GM23338 (cell line): ENCODE data around the gene ACTR2. TPM values are rescaled to one million over a fixed set of nuclear protein-coding genes. Genes with fewer than 3 reads are reported as not detected.

Experiments
- ATAC-seq: fragments of 200-7000 bp; cut with Tn5 transposase; 3 replicates; pipeline ENCODE4 v1.9.1; 2020
- DNase-seq: peaks from one replicate; pipeline ENCODE4 v3.0.0-alpha.2; 2015; ENCODE audit warnings: low spot score
- H2AFZ ChIP-seq: fragments of 200-600 bp; sonication (generic); 2 replicates; pipeline ENCODE4 v1.8.0; 2016; ENCODE audit warnings: antibody characterized with exemption, mild to moderate bottlenecking, moderate library complexity
- H3F3A ChIP-seq: fragments of 200-600 bp; sonication (generic); replicated peaks from 2 replicates; pipeline ENCODE4 v1.8.0; 2017; ENCODE audit warnings: antibody characterized with exemption, mixed run types, low read depth
- H3K27ac ChIP-seq: fragments of 200-600 bp; sonication (generic); 2 replicates; pipeline ENCODE4 v1.6.1; 2016; ENCODE audit warnings: low read depth
- H3K27me3 ChIP-seq: fragments of 200-600 bp; sonication (generic); 2 replicates; pipeline ENCODE4 v1.8.0; 2016; ENCODE audit warnings: mild to moderate bottlenecking, mixed run types, moderate library complexity; ENCODE audit not compliant: insufficient read depth
- H3K36me3 ChIP-seq: fragments of 200-600 bp; sonication (generic); 2 replicates; pipeline ENCODE4 v1.8.0; 2016; ENCODE audit warnings: mild to moderate bottlenecking; ENCODE audit not compliant: insufficient read depth
- H3K4me1 ChIP-seq: fragments of 200-600 bp; sonication (generic); 2 replicates; pipeline ENCODE4 v1.8.0; 2016; ENCODE audit warnings: mild to moderate bottlenecking, moderate library complexity; ENCODE audit not compliant: insufficient read depth
- H3K4me2 ChIP-seq: fragments of 200-600 bp; sonication (generic); 2 replicates; pipeline ENCODE4 v1.7.1; 2017; ENCODE audit warnings: mixed run types
- H3K4me3 ChIP-seq: fragments of 200-600 bp; sonication (generic); 2 replicates; pipeline ENCODE4 v1.6.1; 2016; ENCODE audit warnings: mixed run types
- H3K79me2 ChIP-seq: fragments of 200-600 bp; sonication (generic); replicated peaks from 2 replicates; pipeline ENCODE4 v1.8.0; 2017; ENCODE audit warnings: mild to moderate bottlenecking; ENCODE audit not compliant: insufficient read depth
- H3K9me2 ChIP-seq: fragments of 200-600 bp; sonication (generic); 2 replicates; pipeline ENCODE4 v1.8.0; 2017; ENCODE audit not compliant: insufficient read depth
- H4K20me1 ChIP-seq: fragments of 200-600 bp; sonication (generic); replicated peaks from 2 replicates; pipeline ENCODE4 v1.8.0; 2017; ENCODE audit warnings: mild to moderate bottlenecking; ENCODE audit not compliant: insufficient read depth
- H3K27ac Mint-ChIP-seq: 2 replicates; pipeline ENCODE4 v1.8.0; 2020; ENCODE audit warnings: inconsistent platforms, mild to moderate bottlenecking, moderate library complexity, mixed read lengths
- H3K27me3 Mint-ChIP-seq: 3 replicates; pipeline ENCODE4 v1.8.0; 2022; ENCODE audit warnings: low read depth, mild to moderate bottlenecking, moderate library complexity, mixed read lengths, inconsistent platforms; ENCODE audit not compliant: insufficient read depth, poor library complexity
- H3K36me3 Mint-ChIP-seq: 3 replicates; pipeline ENCODE4 v1.8.0; 2021; ENCODE audit warnings: low read depth, mild to moderate bottlenecking, inconsistent platforms, moderate library complexity, mixed read lengths
- H3K4me1 Mint-ChIP-seq: 3 replicates; pipeline ENCODE4 v1.8.0; 2020; ENCODE audit warnings: mild to moderate bottlenecking, inconsistent platforms, mixed read lengths
- H3K4me3 Mint-ChIP-seq: 3 replicates; pipeline ENCODE4 v1.8.0; 2021; ENCODE audit warnings: moderate library complexity, mild to moderate bottlenecking, inconsistent platforms, mixed read lengths
- H3K9me3 Mint-ChIP-seq: 3 replicates; pipeline ENCODE4 v1.8.0; 2020; ENCODE audit warnings: moderate library complexity, mild to moderate bottlenecking, inconsistent platforms, mixed read lengths
- CTCF ChIP-seq, 2 experiments: fragments of 200-600 bp in 1 of 2; sonication (generic) in 1 of 2; conservative IDR thresholded peaks; 2 replicates each; pipeline versions ENCODE4 v1.5.1 to v1.6.1; 2016 to 2017; ENCODE audit warnings: antibody characterized with exemption in 2 of 2, low read depth in 2 of 2, mild to moderate bottlenecking in 2 of 2, moderate library complexity in 1 of 2
- ETS1 ChIP-seq: IDR thresholded peaks from 2 replicates; pipeline ENCODE4 v1.6.1; 2016; ENCODE audit warnings: antibody characterized with exemption
- EZH2 ChIP-seq: fragments of 200-600 bp; sonication (generic); IDR thresholded peaks from one replicate; pipeline ENCODE4 v1.8.0; 2017; ENCODE audit warnings: antibody characterized with exemption, mild to moderate bottlenecking, low read depth; ENCODE audit not compliant: unreplicated experiment
- JUNB ChIP-seq: IDR thresholded peaks from one replicate; pipeline ENCODE4 v1.6.1; 2016; ENCODE audit warnings: antibody characterized with exemption; ENCODE audit not compliant: unreplicated experiment
- POLR2AphosphoS5 ChIP-seq: IDR thresholded peaks from 2 replicates; pipeline ENCODE4 v1.6.1; 2016; ENCODE audit warnings: antibody characterized with exemption, low read depth
- REST ChIP-seq: IDR thresholded peaks from one replicate; pipeline ENCODE4 v1.6.1; 2018; ENCODE audit warnings: antibody characterized with exemption; ENCODE audit not compliant: unreplicated experiment
- STAT1 ChIP-seq: IDR thresholded peaks from one replicate; pipeline ENCODE4 v1.6.1; 2016; ENCODE audit warnings: antibody characterized with exemption; ENCODE audit not compliant: unreplicated experiment
- ZNF462 ChIP-seq: fragments of 250-450 bp; sonication (Bioruptor Pico); IDR thresholded peaks from 2 replicates; pipeline ENCODE4 v1.5.0; 2020; ENCODE audit warnings: mild to moderate bottlenecking, moderate library complexity
- polyA plus RNA-seq: library from polyadenylated mRNA; unstranded; fragments of >200 nt; fragmentation: Nextera tagmentation; extraction: Ambion mirVana; gene quantifications from 2 replicates; pipeline ENCODE4 v1.2.1, GENCODE V29; 2016
- total RNA-seq: library from RNA; depleted of rRNA; stranded (reverse); fragments of >200 nt; shearing (Covaris generic); gene quantifications from 2 replicates; pipeline ENCODE4 v1.2.3, GENCODE V29; 2014

The ACTR2 gene
- total and polyA plus RNA-seq, 2 experiments from 2014 or later = 73.6 to 87.6 TPM

DNA sequence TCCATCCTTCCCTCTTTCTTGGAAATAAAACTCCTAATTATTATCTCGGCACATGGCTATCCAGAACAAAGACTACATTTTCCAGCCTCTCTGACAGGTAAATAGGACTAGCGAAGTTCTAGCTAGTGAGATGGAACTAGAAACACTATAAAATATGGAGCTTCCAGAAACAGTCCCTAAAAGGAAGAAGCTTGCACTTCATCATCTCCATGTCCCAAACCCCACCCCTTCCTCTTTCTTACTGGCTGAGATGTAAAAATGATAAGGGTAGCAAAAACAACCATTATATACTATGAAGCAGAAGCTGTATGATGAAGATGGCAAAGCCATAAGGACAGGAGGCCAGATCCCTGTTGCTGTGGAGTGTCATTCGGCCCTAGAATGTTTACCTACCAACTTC is 11.7 kb upstream of the ACTR2 start (continued):
- TF ChIP-seq ETS1 (no peak), CTCF (conservative IDR thresholded peaks at IDR 0.05; ENCODE audit: low read depth in 2 of 2) (no peak), STAT1 (no peak), EZH2 (no peak), POLR2AphosphoS5 (no peak)

- H3K27ac Mint-ChIP-seq = no peak overlapping the region
- H3K4me2 ChIP-seq = no peak overlapping the region
- H3K4me1 Mint-ChIP-seq = no peaks in the 10 kb centered on the region
- no peaks in the 10 kb centered on the region for H3K9me3 Mint-ChIP-seq
- no peak for TF ChIP-seq CTCF (conservative IDR thresholded peaks at IDR 0.05; ENCODE audit: low read depth in 2 of 2)
- no peak for TF ChIP-seq ZNF462 (CRISPR knock-in tag)
- no peak for TF ChIP-seq STAT1
- no peak for TF ChIP-seq REST
- no peak for TF ChIP-seq EZH2
- no peak for TF ChIP-seq JUNB
- H3K79me2 ChIP-seq = no peaks in the 10 kb centered on the region
- H3K4me1 ChIP-seq = no peaks in the 10 kb centered on the region
- no peak for ATAC-seq
- no peaks in the 10 kb centered on the region for H3K27me3 ChIP-seq
- no peak overlapping the region for H3K4me3 Mint-ChIP-seq
- no peak overlapping the region for H3K4me3 ChIP-seq
- H3K9me2 ChIP-seq = no peaks in the 10 kb centered on the region
- no peaks in the 10 kb centered on the region for H3K36me3 Mint-ChIP-seq
- H2AFZ ChIP-seq = no peak overlapping the region
- H3K27me3 Mint-ChIP-seq = peaks cover 4% of the 10 kb centered on the region
- H3F3A ChIP-seq = no peaks in the 10 kb centered on the region
- H4K20me1 ChIP-seq = no peaks in the 10 kb centered on the region
- H3K36me3 ChIP-seq = no peaks in the 10 kb centered on the region
- DNase-seq = no peak
- no peak overlapping the region for H3K27ac ChIP-seq
Measured at GRCh38 chr2:65220432-65221131, 7.0 kb upstream of the ACTR2 start.
